ENCODE results near the gene MRGPRX2.

The MRGPRX2 gene

GRCh38 chr11:19050281-19050680 is 10.2 kb downstream of the MRGPRX2 start:
- Mint-ChIP-seq H3K4me3 (no peak overlapping the region), H3K27me3 (peaks cover 23% of the 10 kb centered on the region), H3K4me1 (ENCODE audit: low read depth) (no peaks in the 10 kb centered on the region), H3K9me3 (peaks cover 8% of the 10 kb centered on the region), H3K36me3 (ENCODE audit: low read depth) (no peaks in the 10 kb centered on the region), H3K27ac (no peak overlapping the region)
- no peak for DNase-seq

GRCh38 chr11:19049351-19049750 is 11.2 kb downstream of the MRGPRX2 start:
- Mint-ChIP-seq H3K27ac (no peak overlapping the region), H3K36me3 (ENCODE audit: low read depth) (no peaks in the 10 kb centered on the region)

GRCh38 chr11:19040051-19040450 is 20.5 kb downstream of the MRGPRX2 start:
- Mint-ChIP-seq H3K9me3 (peaks cover 19% of the 10 kb centered on the region), H3K36me3 (ENCODE audit: low read depth) (no peaks in the 10 kb centered on the region), H3K27me3 (peaks cover 52% of the 10 kb centered on the region), H3K4me3 (no peak overlapping the region), H3K4me1 (ENCODE audit: low read depth) (no peaks in the 10 kb centered on the region), H3K27ac (no peak overlapping the region)
- no peak for DNase-seq

More at GRCh38 chr11:19049351-19049750, 11.2 kb downstream of the MRGPRX2 start:
- Mint-ChIP-seq H3K9me3 (peaks cover 10% of the 10 kb centered on the region), H3K4me3 (no peak overlapping the region), H3K4me1 (ENCODE audit: low read depth) (no peaks in the 10 kb centered on the region), H3K27me3 (peaks cover 32% of the 10 kb centered on the region)
- no peak for DNase-seq

GRCh38 chr11:19039409-19039808 is 21.1 kb downstream of the MRGPRX2 start:
- Mint-ChIP-seq H3K27ac (no peak overlapping the region), H3K9me3 (peaks cover 17% of the 10 kb centered on the region), H3K4me3 (no peak overlapping the region), H3K27me3 (peaks cover 46% of the 10 kb centered on the region), H3K36me3 (ENCODE audit: low read depth) (no peaks in the 10 kb centered on the region), H3K4me1 (ENCODE audit: low read depth) (no peaks in the 10 kb centered on the region)
- DNase-seq: no peak

GRCh38 chr11:19032990-19033389 is 27.5 kb downstream of the MRGPRX2 start:
- Mint-ChIP-seq H3K27ac (no peak overlapping the region), H3K4me1 (ENCODE audit: low read depth) (no peaks in the 10 kb centered on the region), H3K36me3 (ENCODE audit: low read depth) (no peaks in the 10 kb centered on the region), H3K9me3 (no peaks in the 10 kb centered on the region), H3K4me3 (no peak overlapping the region), H3K27me3 (peaks cover 24% of the 10 kb centered on the region)
- DNase-seq: no peak

GRCh38 chr11:19027829-19028595 is 32.5 kb downstream of the MRGPRX2 start:
- Mint-ChIP-seq H3K4me1 (ENCODE audit: low read depth) (peaks cover 4% of the 10 kb centered on the region), H3K27me3 (peaks cover 60% of the 10 kb centered on the region), H3K27ac (no peak overlapping the region), H3K9me3 (no peaks in the 10 kb centered on the region), H3K36me3 (ENCODE audit: low read depth) (no peaks in the 10 kb centered on the region), H3K4me3 (no peak overlapping the region)
- no peak for DNase-seq

GRCh38 chr11:19026862-19027261 is 33.7 kb downstream of the MRGPRX2 start:
- DNase-seq: no peak
- Mint-ChIP-seq H3K9me3 (no peaks in the 10 kb centered on the region), H3K27ac (no peak overlapping the region), H3K27me3 (peaks cover 64% of the 10 kb centered on the region), H3K36me3 (ENCODE audit: low read depth) (no peaks in the 10 kb centered on the region), H3K4me1 (ENCODE audit: low read depth) (peaks cover 4% of the 10 kb centered on the region), H3K4me3 (no peak overlapping the region)

GRCh38 chr11:19025481-19026406 is 34.8 kb downstream of the MRGPRX2 start:
- no peaks in the 10 kb centered on the region for H3K36me3 Mint-ChIP-seq (ENCODE audit: low read depth)
- peaks cover 71% of the 10 kb centered on the region for H3K27me3 Mint-ChIP-seq
- DNase-seq: no peak

GRCh38 chr11:19020831-19021230 is 39.7 kb downstream of the MRGPRX2 start:
- no peak for DNase-seq
- no peaks in the 10 kb centered on the region for H3K9me3 Mint-ChIP-seq
- no peak overlapping the region for H3K4me3 Mint-ChIP-seq
- peaks cover 73% of the 10 kb centered on the region for H3K27me3 Mint-ChIP-seq
- H3K36me3 Mint-ChIP-seq (ENCODE audit: low read depth): no peaks in the 10 kb centered on the region
- no peaks in the 10 kb centered on the region for H3K4me1 Mint-ChIP-seq (ENCODE audit: low read depth)
- H3K27ac Mint-ChIP-seq: no peak overlapping the region

More at GRCh38 chr11:19025481-19026406, 34.8 kb downstream of the MRGPRX2 start:
- peaks cover 4% of the 10 kb centered on the region for H3K4me1 Mint-ChIP-seq (ENCODE audit: low read depth)
- H3K9me3 Mint-ChIP-seq: no peaks in the 10 kb centered on the region
- no peak overlapping the region for H3K27ac Mint-ChIP-seq
- H3K4me3 Mint-ChIP-seq: no peak overlapping the region

- DNase-seq: no peak
- no peaks in the 10 kb centered on the region for H3K9me3 Mint-ChIP-seq
- H3K27me3 Mint-ChIP-seq: peaks cover 61% of the 10 kb centered on the region
- no peaks in the 10 kb centered on the region for H3K36me3 Mint-ChIP-seq (ENCODE audit: low read depth)
- H3K27ac Mint-ChIP-seq: no peak overlapping the region
- no peak overlapping the region for H3K4me3 Mint-ChIP-seq
- H3K4me1 Mint-ChIP-seq (ENCODE audit: low read depth): no peaks in the 10 kb centered on the region
These were observed 41.6 kb downstream of the MRGPRX2 start for GRCh38 chr11:19018901-19019300.

- H3K4me3 Mint-ChIP-seq: no peak overlapping the region
- no peaks in the 10 kb centered on the region for H3K36me3 Mint-ChIP-seq (ENCODE audit: low read depth)
- peaks cover 37% of the 10 kb centered on the region for H3K27me3 Mint-ChIP-seq
- no peak overlapping the region for H3K27ac Mint-ChIP-seq
- no peak for DNase-seq
- H3K9me3 Mint-ChIP-seq: peaks cover 13% of the 10 kb centered on the region
- H3K4me1 Mint-ChIP-seq (ENCODE audit: low read depth): no peaks in the 10 kb centered on the region
These were observed 47.2 kb downstream of the MRGPRX2 start for GRCh38 chr11:19013181-19013857.

GRCh38 chr11:19012636-19013035 is 47.9 kb downstream of the MRGPRX2 start:
- Mint-ChIP-seq H3K4me3 (no peak overlapping the region), H3K9me3 (peaks cover 19% of the 10 kb centered on the region), H3K36me3 (ENCODE audit: low read depth) (no peaks in the 10 kb centered on the region), H3K4me1 (ENCODE audit: low read depth) (no peaks in the 10 kb centered on the region), H3K27me3 (peaks cover 30% of the 10 kb centered on the region), H3K27ac (no peak overlapping the region)
- no peak for DNase-seq

Measured in activated T-cell treated with anti-CD3 and anti-CD28 coated beads, Interleukin-2, amount 50 U/mL, for 24 hours (primary cell).